Activated effector memory CD4-positive, alpha-beta T cell treated with anti-CD3 and anti-CD28 coated beads, Interleukin-2, amount 50 U/mL, for 16 hours (primary cell): Measurements from ENCODE around the gene TMEM248.
"Not testable (repeated sequence)": the region's sequence is repeated elsewhere in the genome, so short reads cannot be mapped to it uniquely, and the experiment has no call there.

Source experiments
- DNase-seq: peaks from one replicate; pipeline ENCODE4 v3.0.0-alpha.2; 2020

TMEM248 gene

DNA sequence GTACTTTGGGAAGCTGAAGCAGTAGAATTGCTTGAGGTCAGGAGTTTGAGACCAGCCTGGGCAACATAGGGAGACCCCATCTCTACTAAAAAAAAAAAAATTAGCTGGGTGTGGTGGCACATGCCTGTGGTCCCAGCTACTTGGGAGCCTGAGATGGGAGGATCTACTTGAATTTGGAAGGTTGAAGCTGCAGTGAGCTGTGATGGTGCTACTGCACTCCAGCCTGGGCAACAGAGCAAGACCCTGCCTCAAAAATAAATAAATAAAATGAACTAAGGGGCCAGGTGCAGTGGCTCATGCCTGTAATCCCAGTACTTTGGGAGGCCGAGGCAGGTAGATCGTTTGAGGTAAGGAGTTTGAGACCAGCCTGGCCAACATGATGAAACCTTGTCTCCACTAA lies 9.8 kb upstream of the TMEM248 start:
- DNase-seq = not testable (repeated sequence)

DNA sequence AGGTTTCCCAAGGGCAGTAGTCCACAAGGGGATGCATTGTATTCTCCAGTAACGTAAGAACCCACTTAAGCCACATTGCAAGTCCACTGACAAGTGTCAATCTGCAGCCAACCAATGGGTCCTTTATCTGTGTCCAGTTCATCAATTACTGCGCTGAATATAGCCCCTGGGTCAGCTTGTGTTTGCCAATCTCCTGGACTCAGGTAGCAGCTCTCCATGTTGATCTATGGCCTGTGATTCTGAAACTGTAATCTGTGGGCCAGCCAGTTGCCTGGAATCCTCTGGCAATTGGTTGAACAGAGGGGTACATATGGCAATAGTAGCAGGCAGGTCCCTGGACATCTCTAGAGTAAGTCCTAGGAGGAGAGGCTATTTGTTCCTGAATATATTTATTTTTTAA lies 8.8 kb upstream of the TMEM248 start:
- DNase-seq = no peak

DNA sequence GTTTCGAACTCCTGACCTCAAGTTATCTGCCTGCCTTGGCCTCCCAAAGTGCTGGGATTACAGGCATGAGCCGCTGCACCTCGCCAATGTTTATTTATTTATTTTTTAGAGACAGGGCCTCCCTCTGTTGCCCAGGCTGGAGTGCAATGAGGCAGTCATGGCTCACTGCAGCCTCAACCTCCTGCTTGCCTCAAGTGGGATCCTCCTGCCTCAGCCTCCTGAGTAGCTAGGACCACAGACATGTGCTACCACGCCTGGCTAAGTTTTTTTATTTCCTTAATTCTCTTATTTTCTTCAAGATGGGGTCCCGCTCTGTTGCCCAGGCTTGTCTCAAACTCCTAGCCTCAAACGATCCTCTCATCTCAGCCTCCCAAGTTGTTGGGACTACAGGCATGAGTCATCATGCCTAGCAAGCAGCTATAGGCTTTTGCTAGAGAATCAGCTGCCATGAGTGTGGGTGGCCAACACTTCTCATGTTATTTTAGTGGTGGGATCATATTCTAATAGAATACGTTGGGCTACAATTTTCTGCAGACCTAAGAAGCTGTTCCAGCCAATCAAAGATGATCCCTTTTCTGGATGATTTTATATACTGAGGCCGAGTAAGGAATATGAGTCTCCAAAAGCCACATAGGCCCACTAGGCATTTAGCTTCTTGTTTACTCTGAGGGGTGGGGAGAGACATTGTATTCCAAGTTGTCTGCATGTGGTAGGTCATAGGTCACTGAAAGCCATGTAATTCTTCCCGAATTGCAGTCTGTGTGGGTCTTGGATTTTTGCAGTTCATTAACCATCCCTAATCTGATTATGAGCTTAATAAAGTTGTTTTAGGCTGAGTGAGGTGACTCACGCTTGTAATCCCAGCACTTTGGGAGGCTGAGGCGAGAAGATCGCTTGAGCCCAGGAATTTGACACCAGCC lies 7.6 kb upstream of the TMEM248 start:
- no peak for DNase-seq

DNA sequence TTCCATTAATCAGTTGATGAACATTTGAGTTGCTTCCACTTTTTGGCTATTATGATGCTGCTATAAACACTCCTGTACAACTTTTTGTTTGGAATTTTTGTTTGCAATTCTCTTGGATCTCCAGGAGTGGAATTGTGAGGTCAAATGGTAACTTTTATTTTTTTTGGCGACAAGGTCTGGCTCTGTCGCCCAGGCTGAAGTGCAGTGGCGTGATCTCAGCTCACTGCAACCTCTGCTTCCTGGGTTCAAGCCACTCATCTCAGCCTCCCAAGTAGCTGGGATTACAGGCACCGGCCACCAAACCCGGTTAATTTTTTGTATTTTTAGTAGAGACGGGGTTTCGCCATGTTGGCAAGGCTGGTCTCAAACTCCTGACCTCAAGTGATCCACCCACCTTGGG lies 3.1 kb upstream of the TMEM248 start:
- not testable (repeated sequence) for DNase-seq

DNA sequence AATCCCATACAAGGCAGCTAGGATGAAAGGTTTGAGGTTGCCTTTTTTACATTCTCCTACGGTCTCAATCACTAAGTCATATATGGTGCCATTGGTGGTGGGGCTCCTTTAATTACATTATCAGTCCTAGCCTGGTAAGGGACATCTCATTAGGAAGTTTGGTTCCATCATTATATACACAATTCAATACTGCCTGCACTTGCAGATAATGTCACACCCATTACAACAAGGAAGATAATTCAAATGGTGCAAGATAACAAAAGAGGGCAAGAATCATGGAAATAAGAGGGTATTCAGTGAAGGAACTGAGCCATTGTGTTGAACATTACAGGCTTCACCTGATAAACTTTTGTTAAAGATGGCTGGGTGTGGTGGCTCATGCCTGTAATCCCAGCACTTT lies 1.7 kb upstream of the TMEM248 start:
- DNase-seq = no peak

DNA sequence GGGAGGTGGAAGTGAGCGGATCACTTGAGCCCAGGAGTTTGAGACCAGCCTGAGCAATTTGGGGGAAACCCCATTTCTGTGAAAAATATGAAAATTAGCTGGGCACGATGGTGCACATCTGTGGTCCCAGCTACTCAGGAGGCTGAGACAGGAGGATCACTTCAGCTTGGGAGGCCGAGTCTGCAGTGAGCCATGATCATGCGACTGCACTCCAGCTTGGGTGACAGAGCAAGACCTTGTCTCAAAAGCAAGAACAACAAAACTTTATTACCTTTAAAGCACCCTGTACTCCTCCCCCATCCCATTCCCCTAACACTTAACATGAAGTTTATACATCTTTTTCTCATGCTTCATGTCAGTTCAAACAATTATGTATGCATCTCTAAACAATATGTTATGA lies 1.3 kb upstream of the TMEM248 start:
- no peak for DNase-seq

DNA sequence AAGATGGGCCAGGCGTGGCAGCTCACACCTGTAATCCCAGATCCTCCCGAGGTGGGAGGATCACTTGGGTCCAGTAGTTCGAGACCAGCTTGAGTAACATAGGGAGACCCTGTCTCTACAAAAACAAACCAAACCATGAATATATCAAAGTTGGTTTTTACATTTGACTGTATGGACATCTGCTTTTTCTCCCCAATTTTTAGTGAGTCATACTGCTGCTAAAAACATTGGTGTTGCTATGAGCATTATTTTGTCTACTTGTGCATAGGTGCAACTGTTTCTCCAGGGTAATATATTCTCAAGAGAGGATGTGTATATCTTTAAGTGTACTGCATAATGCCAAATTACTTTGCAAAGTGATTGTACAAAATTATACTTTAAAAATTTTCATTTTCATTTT lies 769 bp upstream of the TMEM248 start:
- DNase-seq = no peak

DNA sequence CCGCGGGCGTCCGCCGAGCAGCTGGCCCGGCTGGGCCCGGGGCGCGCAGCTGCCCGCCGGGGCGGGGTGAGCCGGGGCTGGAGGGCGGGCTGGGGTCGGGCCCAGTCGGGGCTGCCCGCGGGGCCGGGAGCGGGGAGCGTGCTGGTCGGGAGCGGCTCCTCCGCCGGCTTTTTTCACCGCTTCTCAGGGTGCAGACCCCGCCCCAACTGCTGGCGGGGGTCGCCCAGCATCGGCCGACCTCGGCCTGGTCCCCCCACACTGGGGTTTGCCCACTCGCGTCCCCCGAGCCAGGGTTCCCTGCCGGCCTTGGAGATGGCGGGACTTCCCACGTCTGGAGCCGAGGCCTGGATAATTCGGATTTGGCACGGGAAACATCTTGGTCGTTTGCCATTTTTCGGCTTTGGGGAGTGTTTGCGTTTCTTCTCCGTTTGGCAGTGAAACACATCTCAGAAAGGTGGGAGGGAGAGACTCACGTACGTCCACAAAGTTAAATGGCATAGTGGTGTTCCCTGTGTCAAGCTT lies 432 bp downstream of the TMEM248 start:
- peak; percentile 67 for DNase-seq

DNA sequence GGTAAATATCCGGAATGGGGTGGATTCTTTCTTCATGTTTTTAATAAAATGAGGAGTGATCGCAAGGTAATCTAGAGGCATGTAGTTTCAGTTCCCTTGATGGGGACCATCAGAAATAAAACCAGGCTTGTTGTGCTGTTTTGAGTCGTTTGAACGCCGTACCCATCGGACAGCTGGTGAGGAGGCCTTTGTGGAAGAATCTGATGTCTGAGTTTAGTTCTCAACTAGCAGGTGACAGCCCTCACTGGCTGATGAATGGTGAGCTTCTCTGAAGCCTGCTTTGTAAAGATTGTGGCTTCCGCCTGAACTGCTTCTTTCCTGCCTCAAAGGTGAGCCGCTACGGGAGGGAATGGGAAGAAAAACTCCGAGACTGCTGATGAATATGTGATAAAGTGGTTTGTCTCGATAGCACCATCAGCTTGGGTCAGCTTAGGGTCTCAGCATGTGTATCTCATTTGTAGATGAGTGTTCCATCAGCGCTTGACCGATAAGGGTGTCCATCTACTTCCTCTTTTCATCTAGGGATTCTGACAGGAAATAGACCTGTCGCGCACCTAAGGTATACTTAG lies 977 bp downstream of the TMEM248 start:
- DNase-seq = peak; percentile 74

DNA sequence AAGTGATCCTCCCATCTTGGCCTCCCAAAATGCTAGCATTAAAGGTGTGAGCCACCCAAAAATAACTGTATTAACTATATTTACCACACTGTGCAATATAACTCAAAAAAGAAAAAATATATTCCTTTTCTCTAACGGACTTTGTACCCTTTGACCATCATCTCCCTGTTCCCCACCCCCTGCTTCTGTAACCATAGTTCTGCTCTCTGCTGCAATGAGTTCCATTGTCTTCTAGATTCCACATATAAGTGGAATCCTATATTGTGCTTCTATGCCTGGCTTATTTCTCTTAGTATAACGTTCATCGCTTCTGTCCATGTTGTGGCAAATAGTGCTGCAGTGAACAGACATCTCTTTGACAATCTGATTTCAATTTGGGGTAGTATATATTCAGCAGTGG lies 4.2 kb downstream of the TMEM248 start:
- no peak for DNase-seq

DNA sequence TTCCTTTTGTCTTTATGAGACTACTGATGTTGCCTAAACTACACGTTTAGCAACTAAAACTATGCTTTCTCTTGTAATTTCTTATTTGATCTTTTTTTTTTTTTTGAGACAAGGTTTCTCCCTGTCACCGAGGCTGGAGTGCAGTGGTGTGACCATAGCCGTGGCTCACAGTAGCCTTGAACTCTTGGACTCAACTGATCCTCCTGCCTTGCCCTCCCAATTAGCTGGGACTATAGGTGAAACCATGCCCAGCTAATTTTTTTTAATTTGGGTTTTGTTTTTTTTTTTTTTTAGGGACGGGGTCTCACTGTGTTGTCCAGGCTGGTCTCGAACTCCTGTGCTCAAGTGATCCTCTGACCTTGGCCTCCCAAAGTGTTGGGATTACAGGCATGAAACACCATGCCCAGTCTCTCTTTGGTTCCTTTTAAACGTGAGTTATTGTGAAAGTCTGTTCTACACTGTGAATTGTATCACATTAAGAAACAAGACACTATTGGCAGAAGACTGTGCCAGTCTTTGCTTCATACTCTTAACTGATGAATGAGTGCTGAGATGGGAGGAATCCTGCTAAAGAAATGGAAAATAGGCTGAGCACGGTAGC lies 6.4 kb downstream of the TMEM248 start:
- no peak for DNase-seq

DNA sequence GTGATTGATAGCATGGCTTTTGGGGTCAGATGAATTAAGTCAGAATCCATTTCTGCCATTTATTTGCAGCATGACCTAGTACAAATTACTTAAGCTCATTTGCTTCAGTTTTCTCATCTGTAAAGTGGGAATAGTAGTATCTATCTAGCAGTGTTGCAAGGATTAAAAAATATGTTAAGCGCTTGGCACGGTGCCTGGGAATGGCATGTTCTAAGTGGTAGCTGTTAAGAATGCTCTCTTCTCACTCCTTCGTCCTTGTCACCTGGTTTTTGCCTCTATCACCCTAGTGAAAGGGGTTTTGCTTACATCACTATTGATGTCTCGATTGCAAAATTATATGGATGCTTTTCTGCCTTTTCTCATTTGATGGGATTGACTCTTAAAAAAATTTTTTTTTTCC lies 7.4 kb downstream of the TMEM248 start:
- no peak for DNase-seq

DNA sequence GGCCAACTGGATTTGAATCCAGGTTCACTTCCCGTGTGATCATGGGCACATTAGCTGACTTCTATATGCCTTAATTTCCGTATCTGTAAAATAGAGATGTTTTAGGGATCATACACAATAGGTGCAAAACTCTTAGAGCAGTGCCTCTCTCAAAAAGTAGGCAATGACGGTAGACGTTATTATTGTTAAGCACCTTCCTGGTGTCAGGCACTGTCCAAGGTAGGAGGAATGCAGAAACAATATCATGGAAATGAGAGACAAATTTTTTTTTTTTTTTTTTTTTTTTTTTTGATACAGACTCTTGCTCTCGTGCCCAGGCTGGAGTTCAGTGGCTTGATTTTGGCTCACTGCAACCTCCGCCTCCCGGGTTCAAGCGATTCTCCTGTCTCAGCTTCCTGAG lies 8.1 kb downstream of the TMEM248 start:
- no peak for DNase-seq

DNA sequence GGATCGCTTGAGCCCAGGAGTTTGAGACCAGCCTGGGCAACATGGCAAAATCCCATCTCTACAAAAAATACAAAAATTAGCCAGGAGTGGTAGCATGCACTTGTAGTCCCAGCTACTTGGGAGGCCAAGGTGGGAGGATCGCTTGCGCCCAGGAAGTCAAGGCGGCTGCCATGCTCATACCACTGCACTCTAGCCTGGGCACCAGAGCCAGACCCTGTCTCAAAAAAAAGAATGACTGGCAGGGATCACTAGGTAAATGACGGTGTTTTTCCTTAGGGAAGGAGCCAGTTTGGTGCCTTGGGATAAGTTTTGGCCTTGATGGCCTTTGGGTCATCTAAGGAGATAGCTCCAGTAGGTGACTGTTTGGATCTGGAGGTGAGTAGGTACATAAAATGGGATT lies 8.9 kb downstream of the TMEM248 start:
- DNase-seq = no peak

DNA sequence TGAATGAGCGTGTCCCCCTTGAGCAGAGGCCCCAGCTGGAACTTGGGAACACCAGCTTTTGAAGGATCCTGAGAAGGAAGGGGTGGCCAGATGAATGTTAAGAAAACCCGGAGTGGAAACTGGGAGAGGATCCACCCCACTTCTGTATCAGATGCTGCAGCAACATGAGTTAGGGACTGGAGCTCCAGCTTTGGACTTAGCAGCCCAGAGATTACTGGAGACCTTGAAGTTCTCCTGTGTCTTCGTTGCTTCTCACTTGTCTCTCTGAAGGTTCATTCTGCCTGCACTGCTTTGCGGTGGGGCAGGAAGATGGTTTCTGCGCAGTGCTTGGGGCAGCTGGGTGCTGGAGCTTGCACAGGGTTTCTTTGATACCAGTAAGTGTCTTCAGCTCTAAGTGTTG lies 9.3 kb downstream of the TMEM248 start:
- no peak for DNase-seq

DNA sequence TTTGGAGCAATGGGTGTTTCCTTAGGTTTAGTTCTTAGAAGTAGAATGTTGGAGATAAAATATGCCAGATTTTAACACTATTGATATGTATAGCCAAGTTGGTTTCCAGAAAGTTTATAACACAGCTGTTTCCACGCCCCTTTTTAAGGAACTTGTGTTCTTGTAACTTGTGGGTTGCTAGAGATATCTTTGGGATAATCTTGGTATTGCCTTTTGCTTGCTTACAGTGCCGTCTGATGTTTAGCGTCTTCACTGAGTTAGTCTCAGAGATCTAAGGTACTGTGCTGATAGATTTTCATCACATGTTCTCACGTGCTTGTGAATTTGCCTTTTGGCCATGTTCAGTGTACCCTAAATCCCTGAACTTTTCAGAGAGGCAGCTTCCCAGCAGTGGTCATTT lies 12.4 kb downstream of the TMEM248 start:
- peak; percentile 3 for DNase-seq

DNA sequence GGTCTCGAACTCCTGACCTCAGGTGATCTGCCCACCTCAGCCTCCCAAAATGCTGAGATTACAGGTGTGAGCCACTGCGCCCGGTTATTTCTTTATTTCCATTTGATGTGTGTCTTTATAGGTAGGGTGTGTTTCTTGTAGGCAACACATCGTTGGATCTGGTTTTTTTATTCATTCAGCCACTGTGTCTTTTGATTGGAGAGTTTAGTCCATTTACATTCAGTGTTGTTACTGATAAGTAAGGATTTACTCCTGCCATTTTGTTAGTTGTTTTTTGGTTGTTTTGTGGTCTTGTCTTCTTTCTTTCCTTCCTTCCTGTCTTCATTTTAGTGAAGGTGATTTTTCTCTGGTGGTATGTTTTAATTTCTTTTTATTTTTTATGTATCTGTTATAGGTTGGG lies 16.9 kb downstream of the TMEM248 start:
- peak; percentile 17 for DNase-seq

DNA sequence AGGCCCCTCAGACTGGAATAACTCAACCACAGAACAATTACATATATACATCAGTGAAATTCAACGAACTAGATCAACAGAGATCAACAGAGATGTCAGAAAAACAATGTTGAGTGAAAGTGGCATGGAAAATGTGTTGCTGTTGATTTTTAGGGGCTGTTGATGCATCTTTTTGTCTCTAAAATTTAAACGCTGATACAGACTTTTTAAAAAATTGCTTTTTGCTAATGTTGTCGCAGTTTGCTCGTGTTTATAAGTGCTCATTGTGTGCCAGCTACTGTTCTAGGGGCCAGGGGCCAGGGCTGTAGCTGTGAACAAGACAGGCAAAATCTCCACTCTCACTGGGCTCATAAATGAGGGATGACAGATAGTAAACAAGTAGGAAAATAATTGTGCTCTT lies 18.3 kb downstream of the TMEM248 start:
- peak; percentile 31 for DNase-seq

DNA sequence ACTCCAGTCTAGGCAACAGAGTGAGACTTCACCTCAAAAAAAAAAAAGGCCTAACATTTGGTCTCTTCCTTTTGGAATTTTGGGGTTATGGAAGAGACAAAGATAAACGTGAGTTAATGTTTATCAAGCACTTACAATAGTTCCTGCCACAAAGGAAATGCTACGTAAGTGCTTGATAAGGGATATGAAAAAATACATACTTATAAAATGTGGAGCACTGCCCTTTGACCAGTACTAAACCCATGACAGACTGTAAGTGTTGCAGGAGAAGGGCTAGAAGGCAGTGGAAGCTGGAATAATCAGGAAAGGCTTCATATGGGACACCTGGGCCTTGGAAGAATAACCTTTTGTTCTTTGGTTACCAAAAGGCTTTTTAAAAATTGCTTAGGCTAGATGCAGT lies 25.5 kb downstream of the TMEM248 start:
- DNase-seq = no peak

DNA sequence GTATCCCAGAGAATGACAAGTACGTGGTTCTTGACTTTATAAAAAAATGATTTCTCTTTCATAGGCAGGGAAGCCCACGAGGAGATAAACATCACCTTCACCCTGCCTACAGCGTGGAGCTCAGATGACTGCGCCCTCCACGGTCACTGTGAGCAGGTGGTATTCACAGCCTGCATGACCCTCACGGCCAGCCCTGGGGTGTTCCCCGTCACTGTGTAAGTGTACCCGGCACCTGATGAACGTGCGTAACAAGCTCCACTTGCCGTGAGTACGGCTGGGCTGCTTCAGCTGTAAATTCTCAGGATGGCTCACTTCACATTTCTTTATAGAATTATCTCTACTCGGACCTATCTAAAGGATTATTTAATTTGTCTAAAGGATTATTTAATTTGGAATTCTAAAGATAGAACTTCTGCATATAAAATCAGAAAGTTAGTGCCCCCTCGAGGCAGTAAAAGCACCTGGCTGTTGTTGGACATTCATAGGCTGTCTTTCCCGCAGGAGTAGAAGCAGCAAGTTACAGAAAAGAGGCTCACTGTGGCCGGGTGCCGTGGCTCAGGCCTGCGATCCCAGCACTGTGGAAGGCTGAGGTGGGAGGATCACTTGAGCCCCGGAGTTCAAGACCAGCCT lies 27.6 kb downstream of the TMEM248 start:
- no peak for DNase-seq

DNA sequence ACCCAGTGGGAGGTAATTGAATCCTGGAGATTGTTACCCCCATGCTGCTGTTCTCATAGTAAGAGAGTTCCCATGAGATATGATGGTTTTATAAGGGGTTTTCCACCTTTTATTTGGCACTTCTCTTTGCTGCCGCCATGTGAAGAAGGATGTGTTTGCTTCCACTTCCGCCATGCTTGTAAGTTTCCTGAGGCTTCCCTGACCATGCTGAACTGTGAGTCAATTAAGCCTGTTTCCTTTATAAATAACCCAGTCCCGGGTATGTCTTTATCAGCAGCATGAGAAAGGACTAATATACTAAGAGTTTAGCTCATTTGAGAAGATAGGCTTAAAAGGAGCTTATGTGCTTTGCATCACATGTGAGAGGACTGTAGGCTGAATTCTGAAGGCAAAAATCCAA lies 29.3 kb downstream of the TMEM248 start:
- DNase-seq = no peak

DNA sequence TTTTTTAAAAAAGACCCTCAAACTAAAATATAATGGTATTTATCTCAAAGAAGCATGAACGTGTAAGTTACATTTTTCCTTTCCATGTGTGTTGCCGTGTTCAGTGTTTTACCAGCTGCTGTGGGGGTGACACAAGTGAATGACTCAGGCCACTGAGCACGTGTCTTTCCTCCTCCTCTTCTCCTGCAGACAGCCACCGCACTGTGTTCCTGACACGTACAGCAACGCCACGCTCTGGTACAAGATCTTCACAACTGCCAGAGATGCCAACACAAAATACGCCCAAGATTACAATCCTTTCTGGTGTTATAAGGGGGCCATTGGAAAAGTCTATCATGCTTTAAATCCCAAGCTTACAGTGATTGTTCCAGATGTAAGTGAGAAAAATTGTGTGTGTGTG lies 29.7 kb downstream of the TMEM248 start:
- DNase-seq = no peak

DNA sequence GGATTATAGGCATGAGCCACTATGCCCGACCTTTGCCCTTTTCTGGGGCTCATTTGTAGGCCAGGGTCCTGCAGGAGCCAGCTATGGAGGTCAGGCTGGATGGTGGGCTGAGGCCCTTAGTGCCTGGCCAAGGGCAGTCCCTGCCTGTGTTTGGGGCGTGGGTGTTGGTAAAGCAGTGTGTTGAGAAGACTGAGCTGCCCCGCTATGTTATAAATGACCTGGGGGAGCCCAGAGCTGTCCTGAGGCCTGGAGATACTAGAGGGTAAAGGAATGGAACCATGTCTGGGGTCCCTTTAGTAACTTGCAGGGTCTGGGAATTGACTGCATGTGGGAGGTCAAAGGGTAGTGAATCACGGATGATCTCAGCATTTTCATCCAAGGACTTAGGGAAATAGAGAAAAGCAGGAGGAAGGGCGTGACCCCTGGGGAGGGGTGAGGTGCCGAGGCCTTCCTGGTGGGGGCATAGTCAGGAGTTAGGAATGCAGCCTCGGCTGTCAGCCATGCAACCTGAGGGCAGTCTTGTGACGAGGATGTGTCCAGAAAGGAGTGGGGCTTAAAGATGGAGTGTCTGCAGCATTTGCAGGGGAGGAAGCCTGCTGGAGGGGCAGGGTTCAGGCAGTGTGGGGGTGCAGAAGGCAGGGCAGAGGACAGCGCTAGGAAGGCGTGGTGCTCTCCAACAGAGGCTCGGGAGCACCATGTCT lies 31.5 kb downstream of the TMEM248 start:
- DNase-seq = no peak
